HG03135 (cell line): ENCODE measurements around the gene FGF1.

Experiments used
- ATAC-seq: cut with Tn5 transposase; IDR thresholded peaks from one replicate; pipeline ENCODE4 v1.9.1; 2021; ENCODE audit warnings: mild to moderate bottlenecking, moderate library complexity; ENCODE audit not compliant: unreplicated experiment

Gene FGF1

GRCh38 chr5:142644640-142645361 lies 41.1 kb downstream of the FGF1 start:
- no peak for ATAC-seq

GRCh38 chr5:142644127-142644526 lies 41.8 kb downstream of the FGF1 start:
- no peak for ATAC-seq

- ATAC-seq: no peak
Observed at GRCh38 chr5:142643634-142644033, 42.3 kb downstream of the FGF1 start.

- no peak for ATAC-seq
Observed at GRCh38 chr5:142642427-142642826, 43.5 kb downstream of the FGF1 start.

- no peak for ATAC-seq
Observed at GRCh38 chr5:142641711-142642110, 44.2 kb downstream of the FGF1 start.

- no peak for ATAC-seq
Observed at GRCh38 chr5:142640316-142641005, 45.4 kb downstream of the FGF1 start.

- ATAC-seq: no peak
Observed at GRCh38 chr5:142639455-142639854, 46.4 kb downstream of the FGF1 start.

GRCh38 chr5:142637871-142638270 lies 48.0 kb downstream of the FGF1 start:
- no peak for ATAC-seq

- no peak for ATAC-seq
Observed at GRCh38 chr5:142636698-142637324, 49.1 kb downstream of the FGF1 start.

- no peak for ATAC-seq
Observed at GRCh38 chr5:142636093-142636492, 49.8 kb downstream of the FGF1 start.

- no peak for ATAC-seq
Observed at GRCh38 chr5:142634216-142635011, 51.5 kb downstream of the FGF1 start.

- no peak for ATAC-seq
Observed at GRCh38 chr5:142630927-142631539, 54.9 kb downstream of the FGF1 start.

GRCh38 chr5:142627383-142628217 lies 58.3 kb downstream of the FGF1 start:
- no peak for ATAC-seq

GRCh38 chr5:142626786-142627185 lies 59.1 kb downstream of the FGF1 start:
- no peak for ATAC-seq

- ATAC-seq: no peak
Observed at GRCh38 chr5:142626099-142626498, 59.8 kb downstream of the FGF1 start.

GRCh38 chr5:142621227-142621626 lies 64.7 kb downstream of the FGF1 start:
- no peak for ATAC-seq

- no peak for ATAC-seq
Observed at GRCh38 chr5:142619815-142620214, 66.1 kb downstream of the FGF1 start.

GRCh38 chr5:142618130-142618523 lies 67.8 kb downstream of the FGF1 start:
- no peak for ATAC-seq

- no peak for ATAC-seq
Observed at GRCh38 chr5:142617416-142618129, 68.3 kb downstream of the FGF1 start.
